ENCODE data around the gene VPS39. TPM values are rescaled to one million over a fixed set of nuclear protein-coding genes. Genes with fewer than 3 reads are reported as not detected.

The VPS39 gene
- total and polyA plus RNA-seq, 2 experiments from 2014 or later, result 28.8 to 43.9 TPM

DNA sequence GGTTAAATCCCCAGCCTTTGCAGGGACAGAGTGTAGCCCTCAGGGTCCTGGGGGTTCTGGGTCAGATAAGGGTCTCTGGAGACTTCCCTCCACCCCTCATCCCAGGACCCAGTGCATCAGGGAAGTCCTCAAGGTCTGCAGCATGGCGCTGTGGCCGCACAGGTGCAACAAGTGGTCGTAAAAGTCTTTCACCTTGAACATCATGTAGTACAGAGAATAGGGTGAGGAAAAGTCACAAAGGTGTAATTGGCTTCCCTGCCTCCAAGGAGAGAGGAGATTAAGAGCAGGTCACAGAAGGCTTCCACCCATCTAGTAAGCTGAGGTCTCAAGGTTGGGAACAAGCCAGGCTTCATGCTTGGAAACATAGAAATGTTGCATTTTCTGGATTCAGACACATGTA lies 84.6 kb downstream of the VPS39 start:
- Histone ChIP-seq H3K36me3 (replicated peaks; ENCODE audit: insufficient read depth, low read depth) (no peaks in the 10 kb centered on the region), H3K79me2 (no peaks in the 10 kb centered on the region), H4K20me1 (ENCODE audit: insufficient read depth, poor library complexity, severe bottlenecking) (no peaks in the 10 kb centered on the region), H3K4me1 (ENCODE audit: insufficient read depth) (peaks cover 13% of the 10 kb centered on the region), H3K4me2 (no peak overlapping the region), H3K27me3 (no peaks in the 10 kb centered on the region), H3K9me2 (replicated peaks; ENCODE audit: insufficient read depth) (no peaks in the 10 kb centered on the region), H3K9me3 (ENCODE audit: low read depth) (no peaks in the 10 kb centered on the region), H3K27ac (no peak overlapping the region), H3K4me3 (no peak overlapping the region), H2AFZ (no peak overlapping the region)
- 53% methylated on average over 3 of the region's 3 CpGs for WGBS (ENCODE audit: low lambda C conversion rate, missing lambda C conversion rate)
- TF ChIP-seq EZH2phosphoT487 (IDR thresholded peaks at IDR 0.05; ENCODE audit: low read depth, severe bottlenecking, unreplicated experiment) (no peak), EZH2 (IDR thresholded peaks at IDR 0.05; ENCODE audit: borderline replicate concordance) (no peak)
- TF ChIP-seq, protein P1, sequence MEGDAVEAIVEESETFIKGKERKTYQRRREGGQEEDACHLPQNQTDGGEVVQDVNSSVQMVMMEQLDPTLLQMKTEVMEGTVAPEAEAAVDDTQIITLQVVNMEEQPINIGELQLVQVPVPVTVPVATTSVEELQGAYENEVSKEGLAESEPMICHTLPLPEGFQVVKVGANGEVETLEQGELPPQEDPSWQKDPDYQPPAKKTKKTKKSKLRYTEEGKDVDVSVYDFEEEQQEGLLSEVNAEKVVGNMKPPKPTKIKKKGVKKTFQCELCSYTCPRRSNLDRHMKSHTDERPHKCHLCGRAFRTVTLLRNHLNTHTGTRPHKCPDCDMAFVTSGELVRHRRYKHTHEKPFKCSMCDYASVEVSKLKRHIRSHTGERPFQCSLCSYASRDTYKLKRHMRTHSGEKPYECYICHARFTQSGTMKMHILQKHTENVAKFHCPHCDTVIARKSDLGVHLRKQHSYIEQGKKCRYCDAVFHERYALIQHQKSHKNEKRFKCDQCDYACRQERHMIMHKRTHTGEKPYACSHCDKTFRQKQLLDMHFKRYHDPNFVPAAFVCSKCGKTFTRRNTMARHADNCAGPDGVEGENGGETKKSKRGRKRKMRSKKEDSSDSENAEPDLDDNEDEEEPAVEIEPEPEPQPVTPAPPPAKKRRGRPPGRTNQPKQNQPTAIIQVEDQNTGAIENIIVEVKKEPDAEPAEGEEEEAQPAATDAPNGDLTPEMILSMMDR (IDR thresholded peaks at IDR 0.05; ENCODE audit: poor library complexity), result no peak
- DNase-seq (ENCODE audit: low spot score), result no peak

DNA sequence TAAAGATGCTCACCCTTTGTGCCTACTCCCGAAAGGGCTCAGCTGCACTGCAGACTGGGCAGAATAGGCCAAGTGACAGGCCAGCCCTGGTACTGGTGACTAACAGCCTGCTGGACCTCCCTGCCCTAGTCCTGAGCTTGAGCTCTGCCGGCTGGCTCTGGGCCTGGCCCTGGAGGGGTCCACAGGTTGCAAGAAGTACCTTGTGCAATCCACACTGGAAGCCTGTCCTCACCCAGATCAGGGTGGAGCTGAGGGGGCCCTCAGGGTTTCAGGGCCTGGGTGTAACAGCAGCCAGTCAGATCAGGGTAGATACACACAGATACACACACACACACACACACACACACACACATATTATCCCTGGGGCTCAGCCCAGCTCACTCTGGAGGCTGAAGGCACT lies 86.4 kb downstream of the VPS39 start:
- Histone ChIP-seq H3K27ac (peak overlapping the region; percentile 34), H3K4me3 (no peak overlapping the region), H4K20me1 (ENCODE audit: insufficient read depth, poor library complexity, severe bottlenecking) (no peaks in the 10 kb centered on the region), H3K79me2 (no peaks in the 10 kb centered on the region), H3K9me2 (replicated peaks; ENCODE audit: insufficient read depth) (no peaks in the 10 kb centered on the region), H3K4me1 (ENCODE audit: insufficient read depth) (peaks cover 13% of the 10 kb centered on the region), H3K4me2 (no peak overlapping the region), H3K27me3 (no peaks in the 10 kb centered on the region), H3K9me3 (ENCODE audit: low read depth) (no peaks in the 10 kb centered on the region), H3K36me3 (replicated peaks; ENCODE audit: insufficient read depth, low read depth) (no peaks in the 10 kb centered on the region), H2AFZ (no peak overlapping the region)
- DNase-seq (ENCODE audit: low spot score), result peak; percentile 80
- WGBS (ENCODE audit: low lambda C conversion rate, missing lambda C conversion rate), result 56% methylated on average over 2 of the region's 2 CpGs
- TF ChIP-seq EZH2phosphoT487 (IDR thresholded peaks at IDR 0.05; ENCODE audit: low read depth, severe bottlenecking, unreplicated experiment) (no peak), EZH2 (IDR thresholded peaks at IDR 0.05; ENCODE audit: borderline replicate concordance) (no peak)
- TF ChIP-seq, protein P1 (IDR thresholded peaks at IDR 0.05; ENCODE audit: poor library complexity), result no peak

DNA sequence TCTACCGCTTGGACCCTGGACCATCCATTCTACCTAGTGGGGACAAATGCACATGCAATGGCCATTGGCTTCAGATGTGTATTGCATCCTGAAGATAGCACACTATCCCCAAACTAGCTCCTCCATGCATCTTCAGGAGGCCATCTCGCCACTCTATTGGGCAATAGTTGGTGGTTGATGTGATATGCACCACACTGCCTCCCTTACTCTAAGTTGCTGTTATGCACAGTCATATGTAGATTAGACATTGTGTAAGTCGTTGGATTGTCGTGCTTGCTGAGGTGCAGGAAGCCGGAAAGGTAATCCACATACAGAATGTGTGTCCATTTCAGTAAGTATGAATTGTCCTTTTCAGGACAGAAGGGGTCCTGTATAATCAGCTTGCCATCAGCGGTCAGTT lies 87.1 kb downstream of the VPS39 start:
- TF ChIP-seq, protein P1 (IDR thresholded peaks at IDR 0.05; ENCODE audit: poor library complexity), result no peak
- TF ChIP-seq EZH2 (IDR thresholded peaks at IDR 0.05; ENCODE audit: borderline replicate concordance) (no peak), EZH2phosphoT487 (IDR thresholded peaks at IDR 0.05; ENCODE audit: low read depth, severe bottlenecking, unreplicated experiment) (no peak)
- Histone ChIP-seq H3K4me2 (no peak overlapping the region), H3K4me1 (ENCODE audit: insufficient read depth) (peaks cover 13% of the 10 kb centered on the region), H2AFZ (no peak overlapping the region), H3K9me2 (replicated peaks; ENCODE audit: insufficient read depth) (no peaks in the 10 kb centered on the region), H3K27me3 (no peaks in the 10 kb centered on the region), H3K27ac (peak overlapping the region; percentile 34), H3K9me3 (ENCODE audit: low read depth) (no peaks in the 10 kb centered on the region), H3K36me3 (replicated peaks; ENCODE audit: insufficient read depth, low read depth) (no peaks in the 10 kb centered on the region), H4K20me1 (ENCODE audit: insufficient read depth, poor library complexity, severe bottlenecking) (no peaks in the 10 kb centered on the region), H3K79me2 (no peaks in the 10 kb centered on the region), H3K4me3 (no peak overlapping the region)
- DNase-seq (ENCODE audit: low spot score), result no peak
- 88% methylated on average over 6 of the region's 6 CpGs for WGBS (ENCODE audit: low lambda C conversion rate, missing lambda C conversion rate)

DNA sequence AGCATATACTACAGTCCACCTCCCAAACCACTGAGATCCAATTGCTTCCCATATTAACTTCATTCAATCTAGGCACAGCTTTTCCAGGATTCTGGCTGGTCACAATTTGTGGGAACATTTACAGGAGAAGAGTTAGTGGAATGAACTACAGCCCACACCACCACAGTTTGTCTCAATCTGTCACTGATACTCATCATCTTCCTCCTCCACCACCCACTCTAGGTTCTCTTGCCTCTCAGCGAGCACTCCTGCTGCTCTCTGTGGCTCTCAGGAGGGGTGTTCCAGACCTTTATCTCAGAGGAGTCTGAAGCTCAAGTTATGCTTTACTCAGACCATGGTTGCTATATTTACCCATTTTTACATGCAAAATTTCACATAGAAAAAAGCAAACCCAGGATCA lies 87.8 kb downstream of the VPS39 start:
- no peak overlapping the region for H3K4me2 ChIP-seq

More for the DNA sequence above, 87.8 kb downstream of the VPS39 start:
- Histone ChIP-seq H3K36me3 (replicated peaks; ENCODE audit: insufficient read depth, low read depth) (no peaks in the 10 kb centered on the region), H3K79me2 (no peaks in the 10 kb centered on the region), H2AFZ (no peak overlapping the region), H3K4me3 (no peak overlapping the region), H4K20me1 (ENCODE audit: insufficient read depth, poor library complexity, severe bottlenecking) (no peaks in the 10 kb centered on the region), H3K27me3 (no peaks in the 10 kb centered on the region), H3K9me3 (ENCODE audit: low read depth) (no peaks in the 10 kb centered on the region), H3K27ac (no peak overlapping the region), H3K9me2 (replicated peaks; ENCODE audit: insufficient read depth) (no peaks in the 10 kb centered on the region), H3K4me1 (ENCODE audit: insufficient read depth) (peaks cover 13% of the 10 kb centered on the region)
- DNase-seq (ENCODE audit: low spot score), result no peak
- TF ChIP-seq EZH2phosphoT487 (IDR thresholded peaks at IDR 0.05; ENCODE audit: low read depth, severe bottlenecking, unreplicated experiment) (no peak), EZH2 (IDR thresholded peaks at IDR 0.05; ENCODE audit: borderline replicate concordance) (no peak)
- TF ChIP-seq, protein P1 (IDR thresholded peaks at IDR 0.05; ENCODE audit: poor library complexity), result no peak
- WGBS (ENCODE audit: low lambda C conversion rate, missing lambda C conversion rate), result 88% methylated on average over 1 of the region's 1 CpG

All from hepatocyte (in vitro differentiated cells).